Heart right ventricle (tissue), 16 donors: Measurements from ENCODE around the gene MCTS1. TPM values are rescaled to one million over a fixed set of nuclear protein-coding genes. Genes with fewer than 3 reads are reported as not detected.

Experiments
- ATAC-seq, 8 donors: fragments of 200-7000 bp; cut with Tn5 transposase; one replicate each; pipeline ENCODE4 v1.9.1; 2020; ENCODE audit warnings: mild to moderate bottlenecking in 8 of 8, moderate library complexity in 8 of 8, moderate number of reproducible peaks in 1 of 8
- DNase-seq, 2 donors: peaks; one replicate each; pipeline ENCODE4 v3.0.0-alpha.2; 2020
- H3K27ac ChIP-seq, 10 donors: fragments of 200-600 bp; sonication (generic) in 2 of 10; one replicate each; pipeline versions ENCODE4 v1.5.0 to v1.8.0; 2020 to 2022; ENCODE audit warnings: mild to moderate bottlenecking in 3 of 10
- H3K27me3 ChIP-seq, 7 donors: fragments of 200-600 bp; one replicate each; pipeline ENCODE4 v1.8.0; 2021 to 2022; ENCODE audit warnings: mild to moderate bottlenecking in 2 of 7
- H3K36me3 ChIP-seq, 9 donors: fragments of 200-600 bp; sonication (generic) in 1 of 9; one replicate each; pipeline versions ENCODE4 v1.5.0 to v1.8.0; 2020 to 2022; ENCODE audit warnings: mild to moderate bottlenecking in 2 of 9
- H3K4me1 ChIP-seq, 9 donors: fragments of 200-600 bp; sonication (generic) in 1 of 9; one replicate each; pipeline versions ENCODE4 v1.5.0 to v1.8.0; 2020 to 2022; ENCODE audit warnings: mild to moderate bottlenecking in 4 of 9
- H3K4me3 ChIP-seq, 10 donors: fragments of 200-600 bp; sonication (generic) in 2 of 10; one replicate each; pipeline versions ENCODE4 v1.5.0 to v1.8.0; 2020 to 2022; ENCODE audit warnings: mild to moderate bottlenecking in 7 of 10, moderate library complexity in 2 of 10
- H3K9me3 ChIP-seq, 11 donors: fragments of 200-600 bp in 10 of 11; sonication (generic) in 2 of 11; one replicate each; pipeline versions ENCODE4 v1.5.0 to v1.8.0; 2013 to 2022; ENCODE audit warnings: mild to moderate bottlenecking in 2 of 11, control low read depth in 1 of 11, moderate library complexity in 1 of 11
- CTCF ChIP-seq, 9 donors: fragments of 200-600 bp; sonication (generic) in 2 of 9; IDR thresholded peaks; one replicate each; pipeline versions ENCODE4 v1.5.0 to v1.8.0; 2021 to 2022; ENCODE audit warnings: antibody characterized with exemption in 9 of 9, mild to moderate bottlenecking in 5 of 9, moderate library complexity in 1 of 9
- WGBS, 2 donors: extraction: QIAGEN DNeasy Blood & Tissue Kit; methylation state at CpG; one replicate each; pipeline ENCODE4 v1.1.7; 2013; ENCODE audit warnings: inconsistent platforms in 1 of 2; 5-methylcytosine and 5-hydroxymethylcytosine counted together
- intact Hi-C, 10 donors: fragments of 100-400 bp; cut with DNase I; formaldehyde crosslinking; loops; one replicate each; pipeline versions ENCODE4 v1.11.1 to v1.14.2; 2022
- polyA plus RNA-seq, 2 donors: library from polyadenylated mRNA; stranded (reverse); fragments of 200-250 nt; gene quantifications; one replicate each; pipeline ENCODE4 v1.2.3, GENCODE V29; 2013
- total RNA-seq, 10 donors: library from RNA; stranded (reverse); fragmentation: NEBNext Ultra II Directional in 3 of 10; extraction: Animal tissue kit (Norgen Biotek cat#: 25700) in 3 of 10; gene quantifications; one replicate each; pipeline versions ENCODE4 v1.2.1 to v1.2.4, GENCODE V29; 2021 to 2023
- donor health status: Arrhythmogenic right ventricular cardiomyopathy.
- donor health status: ischemic (EF 13 %, LVEDD 7.1; RV severe dilation, severe dysfunction).
- donor health status: healthy with polysubstance abuse.
- donor health status: DM: no; HTN: yes; CAD: no.
- donor health status: DM: no; HTN: no; CAD: no.
- donor health status: ischemic (EF 25% LVEDD 6.9; RV normal size, moderate dysfunction).
- donor health status: ischemic (EF 25% LVEDD 5.7; RV mildly dilated, moderate dysfunction).
- donor health status: healthy.
- donor health status: DM: yes; HTN: yes; CAD: no.
- donor health status: Ischemic cardiomyopathy.
- donor health status: ischemic (EF 35%, LVEDD 5.7; RV mildly dilated, moderate dysfunction).
- donor health status: nonischemic (EF 11% LVEDD 7.7; RV severe dilation, severe dysfunction).
- donor health status: DM: yes; HTN: yes; CAD: no.
- donor health status: PGD.
- donor health status: ischemic (EF 29% LVEDD 5.4; RV normal size, mild dysfunction).
- donor health status: nonischemic (EF 23%, LVEDD 6.1; RV moderate dilation, normal function).

The MCTS1 gene
- total and polyA plus RNA-seq, 12 donors = 31.4 to 41.4 (median 35.6) TPM

- ATAC-seq = no peak
- H3K36me3 ChIP-seq = peaks cover 0 to 17% (median 0%) of the 10 kb centered on the region in 9 donors
- H3K4me1 ChIP-seq = peaks cover 0 to 26% (median 5%) of the 10 kb centered on the region in 9 donors
- peak overlapping the region in 7 of 10 donors; percentile 24 to 69 (median 46) for H3K27ac ChIP-seq
- H3K9me3 ChIP-seq = no peaks in the 10 kb centered on the region
- H3K27me3 ChIP-seq = no peaks in the 10 kb centered on the region
- 56 to 76% methylated on average over 2 of the region's 2 CpGs for WGBS, 2 donors
- DNase-seq = no peak
- no peak for TF ChIP-seq CTCF (IDR thresholded peaks at IDR 0.05)
- intact Hi-C loops = loop anchor here in 1 of 10 donors (10.0 kb wide), 1 partner anchor 91 kb away; no protein-coding TSS in a partner anchor
- H3K4me3 ChIP-seq = peak overlapping the region in 1 of 10 donors; percentile 14
These were observed 21.5 kb downstream of the MCTS1 start for GRCh38 chrX:120625371-120625770.

- WGBS, 2 donors = 0% methylated on average over 34 to 66 of the region's 68 CpGs
- TF ChIP-seq CTCF (IDR thresholded peaks at IDR 0.05) = no peak
These were observed 26.0 kb downstream of the MCTS1 start, which contains the start of gene C1GALT1C1 for GRCh38 chrX:120629667-120630537. Gene C1GALT1C1 (minus strand): TSS chrX:120630054. CDS start chrX:120627166, 2,888 bp downstream.

GRCh38 chrX:120638619-120639018 is 34.7 kb downstream of the MCTS1 start:
- Histone ChIP-seq H3K4me1 (no peaks in the 10 kb centered on the region), H3K27me3 (no peaks in the 10 kb centered on the region), H3K9me3 (no peaks in the 10 kb centered on the region), H3K4me3 (no peak overlapping the region), H3K36me3 (no peaks in the 10 kb centered on the region), H3K27ac (no peak overlapping the region)
- 88 to 92% methylated on average over 4 of the region's 4 CpGs for WGBS, 2 donors
- intact Hi-C loops = loop anchor here in 1 of 10 donors (10.0 kb wide), 1 partner anchor 126 kb away; no protein-coding TSS in a partner anchor
- no peak for TF ChIP-seq CTCF (IDR thresholded peaks at IDR 0.05)
- no peak for DNase-seq
- no peak for ATAC-seq

More at GRCh38 chrX:120629667-120630537, 26.0 kb downstream of the MCTS1 start, which contains the start of gene C1GALT1C1:
- Histone ChIP-seq H3K4me1 (peaks cover 0 to 26% (median 5%) of the 10 kb centered on the region in 9 donors), H3K27ac (peak within 1 kb of the TSS; percentile 67 to 94 (median 88)), H3K4me3 (peak within 1 kb of the TSS; percentile 47 to 85 (median 75)), H3K36me3 (no peaks in the 10 kb centered on the region), H3K27me3 (no peaks in the 10 kb centered on the region), H3K9me3 (no peaks in the 10 kb centered on the region)
- DNase-seq (peak; percentile 91 to 92), ATAC-seq (peak; percentile 99 to 100 (median 99))
- intact Hi-C loops = loop anchor here in 4 of 10 donors (1.0 to 10.0 kb wide), 4 partner anchors 69 to 135 kb away; partner anchors contain the start of gene CUL4B (in 1 of the 4)

GRCh38 chrX:120642871-120643270 is 39.0 kb downstream of the MCTS1 start:
- ATAC-seq = no peak
- no peak for TF ChIP-seq CTCF (IDR thresholded peaks at IDR 0.05)
- Histone ChIP-seq H3K4me1 (no peaks in the 10 kb centered on the region), H3K27ac (no peak overlapping the region), H3K4me3 (no peak overlapping the region), H3K27me3 (no peaks in the 10 kb centered on the region), H3K9me3 (no peaks in the 10 kb centered on the region), H3K36me3 (no peaks in the 10 kb centered on the region)
- 81 to 82% methylated on average over 2 of the region's 2 CpGs for WGBS, 2 donors
- intact Hi-C loops = no loop called here
- no peak for DNase-seq
